ENCODE data around the gene ZCCHC7.

Gene ZCCHC7

DNA sequence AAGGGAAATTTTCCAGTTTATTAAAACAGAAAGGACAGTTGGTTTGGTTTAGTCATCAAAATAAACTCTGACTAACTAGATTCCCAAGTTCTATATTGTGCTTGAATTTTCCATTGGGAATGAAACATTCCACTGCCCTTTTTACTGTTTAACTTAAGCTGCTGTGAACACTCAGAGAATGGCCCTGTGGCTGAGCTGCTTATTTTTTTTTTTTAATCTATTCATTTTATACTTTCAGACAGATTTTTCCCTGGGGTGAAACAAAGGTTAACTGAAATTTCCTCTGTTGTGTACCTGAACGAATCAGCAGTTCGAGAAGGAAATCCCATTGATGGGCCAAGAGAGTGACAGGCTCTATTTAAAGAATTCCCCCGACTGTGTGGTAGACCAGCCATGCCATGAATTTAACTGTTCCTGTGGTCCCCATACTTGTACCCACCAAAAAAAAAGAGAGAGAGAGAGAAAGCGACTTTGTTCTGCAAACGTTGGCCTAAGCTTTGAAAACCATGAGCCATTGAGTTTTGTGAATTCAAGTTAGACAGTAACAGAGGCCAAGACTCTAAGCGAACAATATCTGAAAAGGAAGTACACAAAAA is 163.5 kb downstream of the ZCCHC7 start:
- Histone ChIP-seq H3K27me3 (no peaks in the 10 kb centered on the region), H3K4me1 (ENCODE audit: control insufficient read depth in 1 of 2, insufficient read depth in 1 of 2, low read depth in 1 of 2, low read length in 1 of 2) (no peaks in the 10 kb centered on the region), H3K4me3 (ENCODE audit: low read depth in 1 of 2, low read length in 1 of 2) (no peak overlapping the region), H3K36me3 (no peaks in the 10 kb centered on the region), H3K9me3 (no peaks in the 10 kb centered on the region), H3K27ac (no peak overlapping the region)
- TF ChIP-seq, protein P1, sequence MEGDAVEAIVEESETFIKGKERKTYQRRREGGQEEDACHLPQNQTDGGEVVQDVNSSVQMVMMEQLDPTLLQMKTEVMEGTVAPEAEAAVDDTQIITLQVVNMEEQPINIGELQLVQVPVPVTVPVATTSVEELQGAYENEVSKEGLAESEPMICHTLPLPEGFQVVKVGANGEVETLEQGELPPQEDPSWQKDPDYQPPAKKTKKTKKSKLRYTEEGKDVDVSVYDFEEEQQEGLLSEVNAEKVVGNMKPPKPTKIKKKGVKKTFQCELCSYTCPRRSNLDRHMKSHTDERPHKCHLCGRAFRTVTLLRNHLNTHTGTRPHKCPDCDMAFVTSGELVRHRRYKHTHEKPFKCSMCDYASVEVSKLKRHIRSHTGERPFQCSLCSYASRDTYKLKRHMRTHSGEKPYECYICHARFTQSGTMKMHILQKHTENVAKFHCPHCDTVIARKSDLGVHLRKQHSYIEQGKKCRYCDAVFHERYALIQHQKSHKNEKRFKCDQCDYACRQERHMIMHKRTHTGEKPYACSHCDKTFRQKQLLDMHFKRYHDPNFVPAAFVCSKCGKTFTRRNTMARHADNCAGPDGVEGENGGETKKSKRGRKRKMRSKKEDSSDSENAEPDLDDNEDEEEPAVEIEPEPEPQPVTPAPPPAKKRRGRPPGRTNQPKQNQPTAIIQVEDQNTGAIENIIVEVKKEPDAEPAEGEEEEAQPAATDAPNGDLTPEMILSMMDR (IDR thresholded peaks at IDR 0.05) = no peak

DNA sequence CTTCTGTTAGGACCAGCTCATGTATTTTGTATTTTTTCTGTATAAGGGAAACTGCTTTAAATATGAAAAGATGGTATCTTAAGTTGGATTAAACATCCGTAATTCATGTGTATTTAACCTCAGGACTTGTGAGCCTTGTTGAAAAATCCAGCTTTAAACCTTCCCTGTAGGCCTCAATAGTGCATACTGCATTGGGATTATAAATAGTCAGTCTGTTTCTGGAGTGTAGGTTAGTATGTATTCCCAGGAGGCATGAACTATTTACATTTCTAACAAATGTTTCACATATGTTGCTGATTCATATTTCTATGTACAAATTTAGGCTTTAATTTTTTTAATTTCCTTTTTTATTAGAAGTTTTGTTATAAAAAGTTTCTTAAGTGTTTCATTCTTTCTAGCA is 164.3 kb downstream of the ZCCHC7 start:
- no peaks in the 10 kb centered on the region for H3K9me3 ChIP-seq
- TF ChIP-seq, protein P1 (IDR thresholded peaks at IDR 0.05) = no peak

GRCh38 chr9:37286530-37287175 is 166.3 kb downstream of the ZCCHC7 start:
- Histone ChIP-seq H3K36me3 (no peaks in the 10 kb centered on the region), H3K27me3 (no peaks in the 10 kb centered on the region), H3K27ac (no peak overlapping the region), H3K9me3 (no peaks in the 10 kb centered on the region), H3K4me1 (ENCODE audit: control insufficient read depth in 1 of 2, insufficient read depth in 1 of 2, low read depth in 1 of 2, low read length in 1 of 2) (peaks cover 0 to 9% of the 10 kb centered on the region in 2 experiments), H3K4me3 (ENCODE audit: low read depth in 1 of 2, low read length in 1 of 2) (no peak overlapping the region)
- TF ChIP-seq, protein P1 (IDR thresholded peaks at IDR 0.05) = no peak

More for the DNA sequence above, 164.3 kb downstream of the ZCCHC7 start:
- no peak overlapping the region for H3K4me3 ChIP-seq (ENCODE audit: low read depth in 1 of 2, low read length in 1 of 2)
- H3K4me1 ChIP-seq (ENCODE audit: control insufficient read depth in 1 of 2, insufficient read depth in 1 of 2, low read depth in 1 of 2, low read length in 1 of 2) = no peaks in the 10 kb centered on the region
- H3K36me3 ChIP-seq = no peaks in the 10 kb centered on the region
- H3K27ac ChIP-seq = no peak overlapping the region
- no peaks in the 10 kb centered on the region for H3K27me3 ChIP-seq

DNA sequence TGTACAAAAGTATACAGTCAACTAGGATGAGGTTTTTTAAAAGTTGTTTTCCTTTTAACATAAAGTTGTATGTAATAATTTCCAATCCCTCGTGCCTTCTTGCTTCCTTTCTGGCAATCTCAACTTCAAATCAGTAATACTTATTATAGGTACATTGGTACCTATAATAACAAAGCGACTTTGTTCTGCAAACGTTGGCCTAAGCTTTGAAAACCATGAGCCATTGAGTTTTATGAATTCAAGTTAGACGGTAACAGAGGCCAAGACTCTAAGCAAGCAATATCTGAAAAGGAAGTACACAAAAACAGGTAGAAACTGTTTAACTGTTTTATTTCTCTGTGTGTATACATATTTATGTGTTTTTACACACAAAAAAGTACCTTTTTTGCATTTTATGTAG is 166.9 kb downstream of the ZCCHC7 start:
- Histone ChIP-seq H3K27me3 (no peaks in the 10 kb centered on the region), H3K4me1 (ENCODE audit: control insufficient read depth in 1 of 2, insufficient read depth in 1 of 2, low read depth in 1 of 2, low read length in 1 of 2) (peaks cover 0 to 9% of the 10 kb centered on the region in 2 experiments), H3K36me3 (no peaks in the 10 kb centered on the region), H3K4me3 (ENCODE audit: low read depth in 1 of 2, low read length in 1 of 2) (no peak overlapping the region), H3K9me3 (no peaks in the 10 kb centered on the region), H3K27ac (no peak overlapping the region)
- TF ChIP-seq, protein P1 (IDR thresholded peaks at IDR 0.05) = no peak

DNA sequence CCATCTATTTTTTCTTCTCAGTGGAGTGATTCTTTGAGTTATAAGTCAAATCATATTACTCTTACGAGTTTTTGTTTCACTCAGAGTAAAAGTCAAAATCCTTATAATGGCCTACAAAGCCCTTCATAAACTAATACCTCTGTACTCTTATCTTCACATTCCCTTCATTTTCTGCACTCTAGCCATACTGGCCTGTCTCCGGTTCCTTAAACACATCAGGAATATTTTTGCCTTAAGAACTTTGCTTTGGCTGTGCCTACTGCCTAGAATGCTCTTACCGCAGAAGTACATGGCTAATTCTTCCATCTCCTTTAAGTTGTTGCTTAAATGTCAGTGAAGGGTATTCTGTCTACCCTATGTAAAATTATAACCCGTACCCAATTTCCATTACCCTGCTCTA is 169.3 kb downstream of the ZCCHC7 start:
- TF ChIP-seq, protein P1 (IDR thresholded peaks at IDR 0.05) = no peak
- no peaks in the 10 kb centered on the region for H3K9me3 ChIP-seq
- H3K4me1 ChIP-seq (ENCODE audit: control insufficient read depth in 1 of 2, insufficient read depth in 1 of 2, low read depth in 1 of 2, low read length in 1 of 2) = peaks cover 0 to 9% of the 10 kb centered on the region in 2 experiments
- H3K4me3 ChIP-seq (ENCODE audit: low read depth in 1 of 2, low read length in 1 of 2) = no peak overlapping the region
- no peak overlapping the region for H3K27ac ChIP-seq
- no peaks in the 10 kb centered on the region for H3K27me3 ChIP-seq
- no peaks in the 10 kb centered on the region for H3K36me3 ChIP-seq

Measured in neutrophil (primary cell).